ENCODE measurements around the gene PFDN1. TPM values are rescaled to one million over a fixed set of nuclear protein-coding genes. Genes with fewer than 3 reads are reported as not detected.

The PFDN1 gene
- total and polyA plus RNA-seq, 9 of the 15 experiments (the other 6 are each of a cell fraction or from before 2014, with no cell fraction given) = 45.5 to 215 (median 78.0) TPM

GRCh38 chr5:140348104-140348503, 45.2 kb upstream of the PFDN1 start:
- ATAC-seq (no peak), DNase-seq (ENCODE audit: extremely low read depth in 1 of 4, low spot score in 3 of 4) (no peak), FAIRE-seq (no peak)
- no peaks in the 10 kb centered on the region for H3K9me3 ChIP-seq (replicated peaks; ENCODE audit: control insufficient read depth, insufficient read depth, low read depth, low read length)
- no peak for TF ChIP-seq KAT2B (IDR thresholded peaks at IDR 0.05; ENCODE audit: low read depth, low read length)
- no peak for TF ChIP-seq PHB2 (IDR thresholded peaks at IDR 0.05; ENCODE audit: low read depth)
- 0 out of 2 replicates have a peak, but pooled peaks have one; percentile 15 for TF ChIP-seq CBFA2T3 (IDR thresholded peaks at IDR 0.05)
- TF ChIP-seq, protein P1, sequence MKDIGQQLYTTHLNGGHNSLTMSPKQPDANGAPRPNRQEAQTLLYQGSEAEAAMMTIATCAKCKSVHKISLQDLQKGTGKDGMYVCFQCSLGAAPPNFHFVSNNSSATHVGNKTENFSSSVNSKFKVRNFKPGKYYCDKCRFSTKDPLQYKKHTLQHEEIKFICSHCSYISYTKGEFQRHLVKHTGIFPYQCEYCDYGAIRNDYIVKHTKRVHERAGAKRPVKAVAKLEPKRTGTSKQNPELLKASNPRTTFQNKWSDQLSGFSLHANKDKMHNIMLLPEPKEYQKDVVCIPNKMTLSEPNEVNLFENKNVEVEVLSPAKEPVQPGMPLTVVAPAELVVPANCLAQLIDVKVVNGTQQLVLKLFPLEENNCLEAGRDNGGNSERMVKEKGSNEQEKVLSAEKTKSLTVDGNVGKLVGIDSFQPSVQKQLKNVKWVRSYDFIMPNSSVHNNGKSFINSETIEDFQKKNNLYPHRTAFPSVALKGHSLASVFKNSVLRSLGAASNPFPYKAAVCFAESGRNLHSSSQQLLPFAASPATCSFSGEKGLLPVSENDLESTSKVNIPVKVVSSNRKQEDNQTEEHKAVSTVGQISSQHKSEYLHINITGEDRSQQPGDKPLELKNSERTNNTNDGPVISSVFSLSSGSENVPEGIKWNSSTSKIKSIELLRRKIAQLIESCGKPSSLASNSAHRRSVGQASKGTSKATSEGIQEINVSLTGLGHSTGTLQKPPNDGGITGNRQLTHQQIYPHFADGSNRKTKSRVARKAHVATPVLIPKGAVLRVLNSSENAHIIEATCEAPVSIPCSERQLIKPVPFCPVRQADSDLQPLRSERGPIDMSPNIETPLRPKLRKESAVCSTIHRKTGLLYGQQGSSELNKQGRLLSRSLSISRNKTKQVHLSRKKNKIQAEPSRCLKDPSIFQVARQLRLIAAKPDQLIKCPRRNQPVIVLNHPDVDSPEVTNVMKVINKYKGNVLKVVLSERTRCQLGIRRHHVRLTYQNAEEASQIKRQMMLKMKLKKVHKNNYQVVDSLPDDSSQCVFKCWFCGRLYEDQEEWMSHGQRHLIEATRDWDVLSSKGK (CRISPR knock-in tag; IDR thresholded peaks at IDR 0.05) = no peak
- no peak for TF ChIP-seq RFX1 (IDR thresholded peaks at IDR 0.05)
- TF ChIP-seq EGR1 (conservative IDR thresholded peaks at IDR 0.05) = no peak
- TF ChIP-seq ZNF696 (CRISPR knock-in tag; conservative IDR thresholded peaks at IDR 0.05) = no peak
- no peak for TF ChIP-seq CAMTA2 (CRISPR knock-in tag; conservative IDR thresholded peaks at IDR 0.05)
- H4K20me1 ChIP-seq (replicated peaks; ENCODE audit: control insufficient read depth, insufficient read depth, low read length) = no peaks in the 10 kb centered on the region
- H3K27ac ChIP-seq (ENCODE audit: extremely low read depth, low read depth, low read length) = no peak overlapping the region
- WGBS (ENCODE audit: insufficient coverage, low coverage, missing lambda C conversion rate) = 67% methylated on average over 4 of the region's 4 CpGs
- intact Hi-C loops (cut with micrococcal nuclease) (no loop called here), in situ Hi-C loops (cut with MboI) (no loop called here)
- H3K36me3 ChIP-seq (ENCODE audit: control insufficient read depth, insufficient read depth, low read length) = no peaks in the 10 kb centered on the region
- no TSS peak for BruUV-seq (replicated peaks)
- no peak overlapping the region for H3K4me3 ChIP-seq
- H3K4me2 ChIP-seq (ENCODE audit: insufficient read depth, low read length) = no peak overlapping the region
- CTCF ChIA-PET (ENCODE audit: low intra/inter-chr PET ratio) = no interaction called here
- no peak overlapping the region for H2AFZ ChIP-seq (ENCODE audit: low read depth, low read length)
- POLR2A ChIA-PET = interaction anchor here (1.2 kb wide), 1 partner anchor 16 kb away, joined by 3 read pairs; no protein-coding TSS in a partner anchor
- peaks cover 13 to 15% of the 10 kb centered on the region in 2 experiments; a peak in 4 of 5 replicates for H3K4me1 ChIP-seq (replicated peaks in 1 of 2; ENCODE audit: control insufficient read depth in 2 of 2, insufficient read depth in 2 of 2, low read length in 2 of 2)
- H3K79me2 ChIP-seq (ENCODE audit: control insufficient read depth, insufficient read depth, low read length) = no peaks in the 10 kb centered on the region
- no peaks in the 10 kb centered on the region for H3K27me3 ChIP-seq (ENCODE audit: control insufficient read depth in 2 of 2, insufficient read depth in 2 of 2, low read length in 2 of 2)
- peak overlapping the region in 1 of 2 experiments; percentile 65; a peak in 1 of 4 replicates for H3K9ac ChIP-seq (ENCODE audit: insufficient read depth in 1 of 2, low read depth in 2 of 2, low read length in 2 of 2)
- H3K9me1 ChIP-seq (ENCODE audit: control insufficient read depth, insufficient read depth, low read length) = no peaks in the 10 kb centered on the region

Measured in K562 (cell line).